Effector memory CD4-positive, alpha-beta T cell (primary cell): ENCODE data around the gene KLRF2.

Experiments
- DNase-seq, 3 donors: peaks; one replicate each; pipeline ENCODE4 v3.0.0-alpha.2; 2020
- H3K27ac ChIP-seq: 2 replicates; pipeline ENCODE4 v1.7.0; 2013; ENCODE audit warnings: mild to moderate bottlenecking, low read length, moderate library complexity; ENCODE audit not compliant: insufficient read depth, poor library complexity, severe bottlenecking
- H3K27me3 ChIP-seq: replicated peaks from 2 replicates; pipeline ENCODE4 v1.7.0; 2013; ENCODE audit warnings: mild to moderate bottlenecking, low read length; ENCODE audit not compliant: insufficient read depth, control insufficient read depth, poor library complexity, severe bottlenecking
- H3K36me3 ChIP-seq: 2 replicates; pipeline ENCODE4 v1.7.0; 2013; ENCODE audit warnings: mild to moderate bottlenecking, low read length, moderate library complexity; ENCODE audit not compliant: control insufficient read depth, insufficient read depth
- H3K4me1 ChIP-seq: 2 replicates; pipeline ENCODE4 v1.7.0; 2013; ENCODE audit warnings: low read length, mild to moderate bottlenecking; ENCODE audit not compliant: control insufficient read depth, insufficient read depth, poor library complexity, severe bottlenecking
- H3K4me3 ChIP-seq: 2 replicates; pipeline ENCODE4 v1.7.0; 2013; ENCODE audit warnings: low read length, low read depth, mild to moderate bottlenecking; ENCODE audit not compliant: insufficient read depth, poor library complexity, severe bottlenecking
- H3K9me3 ChIP-seq: 2 replicates; pipeline ENCODE4 v1.7.0; 2013; ENCODE audit warnings: mild to moderate bottlenecking, low read length, moderate library complexity; ENCODE audit not compliant: control insufficient read depth

Gene KLRF2

GRCh38 chr12:9931245-9931644 lies 50.0 kb downstream of the KLRF2 start:
- Histone ChIP-seq H3K36me3 (no peaks in the 10 kb centered on the region), H3K27ac (no peak overlapping the region), H3K27me3 (no peaks in the 10 kb centered on the region), H3K4me1 (no peaks in the 10 kb centered on the region), H3K9me3 (no peaks in the 10 kb centered on the region), H3K4me3 (no peak overlapping the region)
- no peak for DNase-seq

GRCh38 chr12:9932270-9932669 lies 51.0 kb downstream of the KLRF2 start, which contains the start of gene CLEC2A:
TSS of gene CLEC2A (minus strand) at chr12:9932370. CDS start at chr12:9932329, 41 bp downstream.
- H3K9me3 ChIP-seq: no peaks in the 10 kb centered on the region
- no peaks in the 10 kb centered on the region for H3K27me3 ChIP-seq
- H3K4me1 ChIP-seq: no peaks in the 10 kb centered on the region
- no peak for DNase-seq
- no peaks in the 10 kb centered on the region for H3K36me3 ChIP-seq
- no peak within 1 kb of the TSS for H3K4me3 ChIP-seq
- no peak within 1 kb of the TSS for H3K27ac ChIP-seq

DNA sequence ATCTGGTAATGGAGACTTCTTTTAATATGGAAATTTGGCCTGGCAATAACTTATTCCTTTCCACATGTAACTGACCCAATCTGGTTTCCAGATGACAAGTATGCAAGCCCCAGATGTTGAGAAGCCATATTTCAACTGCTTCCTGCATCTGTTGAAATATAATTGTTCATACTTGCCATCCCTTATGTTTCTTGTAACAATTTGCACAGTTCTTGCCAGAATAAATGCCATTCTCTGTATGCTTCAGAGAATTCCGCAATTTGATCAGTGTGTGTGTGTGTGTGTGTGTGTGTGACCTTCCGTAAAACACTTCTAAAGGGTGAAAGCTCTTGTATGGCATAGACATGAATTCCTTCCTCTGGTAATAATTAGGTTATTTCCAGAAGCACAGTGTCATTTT lies 52.7 kb downstream of the KLRF2 start:
- Histone ChIP-seq H3K4me1 (no peaks in the 10 kb centered on the region), H3K9me3 (no peaks in the 10 kb centered on the region), H3K36me3 (no peaks in the 10 kb centered on the region), H3K4me3 (no peak overlapping the region), H3K27ac (no peak overlapping the region), H3K27me3 (no peaks in the 10 kb centered on the region)
- no peak for DNase-seq

DNA sequence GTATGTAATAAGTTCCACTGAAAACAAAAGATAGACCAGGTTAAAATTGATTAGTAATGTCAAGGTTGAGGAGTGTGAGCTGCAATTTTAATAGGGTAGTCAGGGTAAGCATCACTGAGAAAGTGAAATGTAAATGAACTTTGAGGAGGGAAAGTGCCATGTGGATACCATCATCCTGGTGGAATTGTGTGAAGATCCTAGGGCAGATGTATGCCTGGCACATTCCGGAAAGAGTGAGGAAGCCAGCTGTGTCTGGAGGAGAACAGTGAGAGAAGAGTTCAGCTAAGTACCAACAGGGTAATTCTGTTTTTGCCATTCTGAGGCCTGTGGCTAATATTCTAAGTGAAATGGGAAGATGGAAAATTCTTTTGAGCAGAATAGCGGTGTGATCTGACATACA lies 53.7 kb downstream of the KLRF2 start:
- no peak overlapping the region for H3K4me3 ChIP-seq
- no peak for DNase-seq
- H3K4me1 ChIP-seq: no peaks in the 10 kb centered on the region
- H3K27ac ChIP-seq: no peak overlapping the region
- H3K27me3 ChIP-seq: no peaks in the 10 kb centered on the region
- H3K9me3 ChIP-seq: no peaks in the 10 kb centered on the region
- no peaks in the 10 kb centered on the region for H3K36me3 ChIP-seq

- DNase-seq: no peak
Observed at GRCh38 chr12:9936591-9936990, 55.3 kb downstream of the KLRF2 start.

DNA sequence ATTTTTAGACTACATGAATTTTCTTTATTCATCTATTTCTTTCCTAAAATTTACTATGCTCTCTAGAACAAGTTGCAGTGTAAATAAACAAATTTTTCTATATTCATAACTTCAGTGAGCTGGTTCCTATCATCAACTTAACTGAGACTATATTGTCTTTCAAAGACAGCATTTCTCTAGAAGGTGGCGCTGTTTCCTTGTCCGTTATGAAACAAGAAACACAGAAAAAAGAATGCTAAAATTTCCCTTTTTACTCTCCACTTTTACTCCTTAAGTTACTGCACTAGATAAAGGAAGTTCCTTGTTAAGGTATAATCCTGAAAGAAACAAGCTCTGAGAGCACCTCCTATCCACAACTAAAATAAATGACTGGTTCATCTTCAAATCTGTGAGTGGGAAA lies 59.1 kb downstream of the KLRF2 start:
- Histone ChIP-seq H3K27ac (no peak overlapping the region), H3K4me1 (no peaks in the 10 kb centered on the region), H3K4me3 (no peak overlapping the region), H3K27me3 (no peaks in the 10 kb centered on the region), H3K36me3 (no peaks in the 10 kb centered on the region), H3K9me3 (no peaks in the 10 kb centered on the region)
- DNase-seq: no peak

More at GRCh38 chr12:9936591-9936990, 55.3 kb downstream of the KLRF2 start:
- Histone ChIP-seq H3K4me1 (no peaks in the 10 kb centered on the region), H3K36me3 (no peaks in the 10 kb centered on the region), H3K27me3 (no peaks in the 10 kb centered on the region), H3K4me3 (no peak overlapping the region), H3K9me3 (no peaks in the 10 kb centered on the region), H3K27ac (no peak overlapping the region)

DNA sequence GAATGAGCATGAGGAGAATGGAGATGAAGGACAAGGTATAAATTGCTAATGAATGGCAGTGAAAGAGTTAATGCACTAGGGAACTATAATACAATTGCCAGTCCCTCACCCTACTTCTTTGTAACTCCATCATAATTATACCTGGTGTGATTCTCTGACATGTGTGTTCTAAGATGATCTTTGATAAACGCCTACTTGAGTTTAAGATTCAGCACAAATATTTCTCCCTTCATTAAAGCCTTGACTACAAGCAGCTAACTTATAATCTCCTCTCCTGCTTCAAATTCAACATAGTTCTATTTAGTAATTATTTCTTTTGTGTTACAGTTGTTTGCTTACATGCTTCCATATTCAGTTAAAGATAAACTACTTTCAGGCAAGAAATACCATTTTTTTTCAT lies 60.5 kb downstream of the KLRF2 start:
- no peaks in the 10 kb centered on the region for H3K27me3 ChIP-seq
- no peaks in the 10 kb centered on the region for H3K9me3 ChIP-seq
- H3K36me3 ChIP-seq: no peaks in the 10 kb centered on the region
- no peak for DNase-seq
- H3K4me3 ChIP-seq: no peak overlapping the region
- H3K27ac ChIP-seq: no peak overlapping the region
- no peaks in the 10 kb centered on the region for H3K4me1 ChIP-seq

GRCh38 chr12:9943240-9943639 lies 62.0 kb downstream of the KLRF2 start:
- Histone ChIP-seq H3K36me3 (no peaks in the 10 kb centered on the region), H3K4me3 (peak overlapping the region; percentile 22), H3K27me3 (no peaks in the 10 kb centered on the region), H3K4me1 (no peaks in the 10 kb centered on the region), H3K9me3 (no peaks in the 10 kb centered on the region), H3K27ac (no peak overlapping the region)
- peak in 1 of 3 donors; percentile 36 for DNase-seq

- Histone ChIP-seq H3K4me1 (no peaks in the 10 kb centered on the region), H3K36me3 (no peaks in the 10 kb centered on the region), H3K27me3 (no peaks in the 10 kb centered on the region), H3K27ac (no peak overlapping the region), H3K9me3 (no peaks in the 10 kb centered on the region), H3K4me3 (no peak overlapping the region)
- DNase-seq: no peak
Observed at GRCh38 chr12:9944391-9944790, 63.1 kb downstream of the KLRF2 start.
